Gastroesophageal sphincter (tissue), 2 donors: ENCODE results near the gene RAET1G.
"Not testable (repeated sequence)": the region's sequence is repeated elsewhere in the genome, so short reads cannot be mapped to it uniquely, and the experiment has no call there.

Source experiments
- EP300 ChIP-seq: sonication (generic); formaldehyde crosslinking; IDR thresholded peaks from one replicate; pipeline ENCODE4 v1.6.1; 2017; ENCODE audit warnings: antibody characterized with exemption, mild to moderate bottlenecking
- POLR2A ChIP-seq, 2 donors: fragments of 450-650 bp; IDR thresholded peaks; one replicate each; pipeline ENCODE4 v1.6.1; 2017; ENCODE audit warnings: antibody characterized with exemption in 2 of 2, mild to moderate bottlenecking in 2 of 2, moderate library complexity in 1 of 2

- not testable (repeated sequence) for TF ChIP-seq EP300; POLR2A (IDR thresholded peaks at IDR 0.05)
These were observed 31.5 kb upstream of the RAET1G start for GRCh38 chr6:149954328-149954983.
